Thymus (tissue), 14 donors: Measurements from ENCODE around the gene CSRNP3. TPM values are rescaled to one million over a fixed set of nuclear protein-coding genes. Genes with fewer than 3 reads are reported as not detected.
A peak's percentile ranks its signal among the peaks of the same experiment; 100 is the strongest.

Experiments used
- DNase-seq, 9 donors: peaks; one replicate each; pipeline ENCODE4 v3.0.0-alpha.2; 2013; ENCODE audit warnings: low spot score in 9 of 9, low read depth in 6 of 9, missing footprints in 1 of 9
- H3K27ac ChIP-seq, 2 donors: one replicate each; pipeline ENCODE4 v1.5.1; 2013; ENCODE audit warnings: control low read depth in 1 of 2, low read depth in 1 of 2, low read length in 1 of 2, mild to moderate bottlenecking in 1 of 2, moderate library complexity in 1 of 2
- H3K27me3 ChIP-seq, 2 donors: one replicate each; pipeline ENCODE4 v1.5.1; 2013; ENCODE audit warnings: low read length in 1 of 2; ENCODE audit not compliant: control insufficient read depth in 2 of 2, insufficient read depth in 1 of 2
- H3K36me3 ChIP-seq, 2 donors: one replicate each; pipeline ENCODE4 v1.5.1; 2013; ENCODE audit warnings: low read length in 1 of 2, mild to moderate bottlenecking in 1 of 2, moderate library complexity in 1 of 2; ENCODE audit not compliant: control insufficient read depth in 2 of 2, insufficient read depth in 2 of 2
- H3K4me1 ChIP-seq, 2 donors: one replicate each; pipeline ENCODE4 v1.5.1; 2013; ENCODE audit warnings: low read length in 2 of 2; ENCODE audit not compliant: control insufficient read depth in 2 of 2, insufficient read depth in 2 of 2
- H3K4me3 ChIP-seq, 2 donors: one replicate each; pipeline ENCODE4 v1.5.1; 2013; ENCODE audit warnings: low read length in 2 of 2, control low read depth in 1 of 2, mild to moderate bottlenecking in 1 of 2
- H3K9me3 ChIP-seq, 2 donors: one replicate each; pipeline ENCODE4 v1.5.1; 2013; ENCODE audit warnings: low read length in 1 of 2, mild to moderate bottlenecking in 1 of 2; ENCODE audit not compliant: control insufficient read depth in 2 of 2, insufficient read depth in 1 of 2
- WGBS: extraction: QIAGEN DNeasy Blood & Tissue Kit; methylation state at CpG from one replicate; pipeline ENCODE4 v1.1.7; 2013; 5-methylcytosine and 5-hydroxymethylcytosine counted together
- long read RNA-seq, 10 donors: transcript quantifications; one replicate each; lab custom pipeline, GENCODE V29; 2026
- polyA plus RNA-seq: library from polyadenylated mRNA; stranded (reverse); fragments of 200-250 nt; gene quantifications from one replicate; pipeline ENCODE4 v1.2.3, GENCODE V29; 2013
- total RNA-seq: library from RNA; stranded (reverse); fragments of 120-200 nt; gene quantifications from one replicate; pipeline ENCODE4 v1.2.4, GENCODE V29; 2013
- donor health status: healthy.

The CSRNP3 gene, protein sequence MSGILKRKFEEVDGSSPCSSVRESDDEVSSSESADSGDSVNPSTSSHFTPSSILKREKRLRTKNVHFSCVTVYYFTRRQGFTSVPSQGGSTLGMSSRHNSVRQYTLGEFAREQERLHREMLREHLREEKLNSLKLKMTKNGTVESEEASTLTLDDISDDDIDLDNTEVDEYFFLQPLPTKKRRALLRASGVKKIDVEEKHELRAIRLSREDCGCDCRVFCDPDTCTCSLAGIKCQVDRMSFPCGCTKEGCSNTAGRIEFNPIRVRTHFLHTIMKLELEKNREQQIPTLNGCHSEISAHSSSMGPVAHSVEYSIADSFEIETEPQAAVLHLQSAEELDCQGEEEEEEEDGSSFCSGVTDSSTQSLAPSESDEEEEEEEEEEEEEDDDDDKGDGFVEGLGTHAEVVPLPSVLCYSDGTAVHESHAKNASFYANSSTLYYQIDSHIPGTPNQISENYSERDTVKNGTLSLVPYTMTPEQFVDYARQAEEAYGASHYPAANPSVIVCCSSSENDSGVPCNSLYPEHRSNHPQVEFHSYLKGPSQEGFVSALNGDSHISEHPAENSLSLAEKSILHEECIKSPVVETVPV
- total RNA-seq (1.7 TPM), polyA plus RNA-seq (0.68 TPM)
- long read RNA-seq, donor 1 = 0 reads
- long read RNA-seq, donor 2 = 0 reads
- long read RNA-seq, donor 3, partial matches to known transcripts = 0 of 2 reads
- long read RNA-seq, donor 3, other reads (novel, unspliced or antisense) = 0 of 2 reads
- long read RNA-seq, donor 4 = 0 reads
- long read RNA-seq, donor 5, partial matches to known transcripts = 0 of 1 reads
- long read RNA-seq, donor 5, other reads (novel, unspliced or antisense) = 0 of 1 reads
- long read RNA-seq, donor 6, partial matches to known transcripts = 0 of 1 reads
- long read RNA-seq, donor 6, other reads (novel, unspliced or antisense) = 0 of 1 reads
- long read RNA-seq, donor 7 = 0 reads
- long read RNA-seq, donor 8 = 0 reads
- long read RNA-seq, donor 9 = 0 reads
- long read RNA-seq, donor 10, partial matches to known transcripts = 0 of 2 reads
- long read RNA-seq, donor 10, other reads (novel, unspliced or antisense) = 0 of 2 reads

DNA sequence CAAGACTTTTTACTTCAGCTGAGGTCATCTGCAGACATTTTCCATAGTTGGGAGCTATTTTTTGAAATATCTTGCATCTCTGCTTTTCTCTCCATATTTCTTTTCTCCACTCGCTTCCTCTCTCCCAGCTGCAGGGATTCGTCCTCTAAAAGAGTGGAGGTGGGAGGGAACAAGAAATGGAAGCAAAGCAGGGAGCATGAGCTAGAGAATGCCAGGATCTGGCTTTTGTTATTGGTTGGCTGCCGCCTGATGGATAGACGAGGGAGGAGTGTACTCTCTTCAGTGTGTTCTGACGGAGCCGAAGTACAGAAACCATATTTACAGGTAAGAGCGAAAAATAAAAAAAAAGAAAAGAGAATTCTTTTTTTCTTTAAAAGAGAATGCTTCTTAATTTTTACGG lies at the start of gene CSRNP3:
Gene CSRNP3 (plus strand): TSS at position 282 of the 400 bp plus-strand sequence. CDS start 125,368 bp downstream, outside the sequence.
- no peaks in the 10 kb centered on the region for H3K27me3 ChIP-seq
- peak within 1 kb of the TSS in 1 of 2 donors; percentile 28 for H3K4me3 ChIP-seq
- H3K36me3 ChIP-seq = no peaks in the 10 kb centered on the region
- WGBS = 49% methylated on average over 8 of the region's 8 CpGs
- no peak within 1 kb of the TSS for H3K27ac ChIP-seq
- no peaks in the 10 kb centered on the region for H3K9me3 ChIP-seq
- H3K4me1 ChIP-seq = no peaks in the 10 kb centered on the region
- peak in 3 of 9 donors; percentile 4 to 19 (median 8) for DNase-seq

DNA sequence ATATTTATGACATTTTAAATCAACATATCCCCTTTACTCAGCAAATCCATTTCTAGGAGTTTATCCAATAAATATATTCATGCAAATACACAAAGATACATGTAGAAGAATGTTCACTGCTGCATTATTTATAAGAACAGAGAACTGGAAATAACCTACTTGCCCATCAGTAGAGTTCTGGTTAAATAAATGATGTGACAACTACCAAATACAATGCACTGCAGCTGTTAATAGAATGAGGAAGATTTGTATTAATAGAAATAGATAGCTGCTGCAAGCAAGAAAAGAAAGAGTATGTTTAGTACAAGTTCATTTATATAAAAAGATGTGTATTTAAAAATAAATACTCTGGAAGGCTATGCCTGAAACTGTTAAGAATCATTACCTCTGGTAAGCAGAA lies 49.3 kb upstream of the CSRNP3 start:
- H3K9me3 ChIP-seq = peaks cover 0 to 11% of the 10 kb centered on the region in 2 donors
- no peak for DNase-seq
- no peak overlapping the region for H3K27ac ChIP-seq
- no peak overlapping the region for H3K4me3 ChIP-seq
- H3K36me3 ChIP-seq = no peaks in the 10 kb centered on the region
- H3K27me3 ChIP-seq = no peaks in the 10 kb centered on the region
- no peaks in the 10 kb centered on the region for H3K4me1 ChIP-seq

DNA sequence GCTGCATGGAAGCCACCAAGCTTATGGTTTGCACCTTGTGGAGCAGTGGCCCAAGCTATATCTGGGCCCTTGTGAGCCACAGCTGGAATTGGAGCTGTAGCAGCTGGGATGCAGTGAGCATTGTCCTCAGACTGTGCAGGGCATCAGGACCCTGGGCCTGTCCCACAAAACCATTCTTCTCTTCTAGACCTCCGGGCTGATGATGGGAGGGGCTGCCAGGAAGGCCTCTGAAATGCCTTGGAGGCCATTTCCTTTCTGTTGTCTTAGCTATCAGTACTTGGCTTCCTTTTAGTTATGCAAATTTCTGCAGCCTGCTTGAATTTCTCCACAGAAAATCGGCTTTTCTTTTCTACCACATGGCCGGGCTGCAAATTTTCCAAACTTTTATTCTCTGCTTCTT lies 46.4 kb upstream of the CSRNP3 start:
- 94% methylated on average over 3 of the region's 3 CpGs for WGBS
- DNase-seq = no peak
- H3K36me3 ChIP-seq = no peaks in the 10 kb centered on the region

DNA sequence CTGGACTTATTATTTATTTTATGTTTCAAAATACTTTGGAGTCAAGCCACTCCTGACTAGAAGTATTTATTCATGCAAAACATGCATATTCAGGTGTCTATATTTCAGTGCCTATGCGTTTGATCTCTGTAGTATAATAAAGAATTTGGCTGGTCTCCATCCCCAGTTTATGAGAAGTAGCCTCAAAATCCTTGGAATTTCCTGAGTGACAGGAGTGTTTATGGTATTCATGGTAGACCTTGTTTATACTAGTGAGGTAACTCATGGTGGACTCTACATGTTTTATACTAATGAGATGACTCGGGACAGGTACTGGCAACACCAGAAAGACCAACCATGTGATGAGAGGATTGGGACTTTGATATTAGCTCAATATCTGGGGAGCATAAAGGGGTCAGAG lies 43.9 kb upstream of the CSRNP3 start:
- no peaks in the 10 kb centered on the region for H3K4me1 ChIP-seq
- DNase-seq = no peak
- 97% methylated on average over 2 of the region's 2 CpGs for WGBS
- H3K36me3 ChIP-seq = no peaks in the 10 kb centered on the region
- no peaks in the 10 kb centered on the region for H3K27me3 ChIP-seq
- no peak overlapping the region for H3K4me3 ChIP-seq
- no peak overlapping the region for H3K27ac ChIP-seq
- H3K9me3 ChIP-seq = peaks cover 0 to 8% of the 10 kb centered on the region in 2 donors

More for the DNA sequence above, 46.4 kb upstream of the CSRNP3 start:
- no peak overlapping the region for H3K27ac ChIP-seq
- H3K27me3 ChIP-seq = no peaks in the 10 kb centered on the region
- H3K4me1 ChIP-seq = no peaks in the 10 kb centered on the region
- H3K4me3 ChIP-seq = no peak overlapping the region
- H3K9me3 ChIP-seq = peaks cover 0 to 8% of the 10 kb centered on the region in 2 donors

DNA sequence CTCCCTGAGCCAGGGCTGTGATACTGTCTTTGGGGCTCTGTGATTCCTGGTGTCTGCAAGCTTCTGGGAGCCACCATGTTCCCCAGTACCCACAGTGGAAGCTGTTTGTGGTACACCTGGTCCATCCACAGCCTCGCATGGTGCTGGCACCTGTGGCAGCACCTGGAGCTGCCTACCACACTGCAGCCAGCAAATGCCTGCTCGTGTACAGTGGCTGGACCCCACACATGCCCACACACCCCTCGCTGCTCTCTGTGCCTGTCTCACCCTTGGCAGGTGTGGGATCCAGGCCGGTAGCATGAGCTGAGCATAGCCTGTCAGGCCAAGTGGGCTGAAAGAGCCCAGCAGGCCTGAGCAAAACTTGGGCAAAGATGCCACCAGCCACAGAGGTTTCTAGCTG lies 41.8 kb upstream of the CSRNP3 start:
- H3K9me3 ChIP-seq = peaks cover 0 to 6% of the 10 kb centered on the region in 2 donors
- no peak for DNase-seq

DNA sequence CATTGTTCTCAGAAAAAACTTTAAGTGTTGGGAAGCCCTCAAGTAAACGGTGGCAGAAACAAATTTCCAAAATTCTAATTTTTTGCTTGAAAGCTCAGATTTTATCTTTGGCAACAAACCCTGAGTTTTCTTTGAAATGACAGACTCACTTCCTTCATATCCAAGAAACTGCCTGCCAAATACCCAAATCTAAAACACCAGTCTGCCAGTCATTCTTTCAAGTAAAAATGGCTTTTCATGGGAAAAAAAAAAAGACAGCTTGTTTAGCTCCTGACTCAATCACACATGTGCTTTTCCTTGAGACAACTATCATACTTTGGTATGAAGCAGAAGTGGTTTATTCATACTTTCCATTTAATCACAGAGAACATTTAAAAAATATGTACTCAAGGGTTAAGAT lies 40.6 kb upstream of the CSRNP3 start:
- no peaks in the 10 kb centered on the region for H3K36me3 ChIP-seq
- H3K4me1 ChIP-seq = no peaks in the 10 kb centered on the region
- no peaks in the 10 kb centered on the region for H3K27me3 ChIP-seq
- H3K9me3 ChIP-seq = no peaks in the 10 kb centered on the region
- no peak overlapping the region for H3K4me3 ChIP-seq
- no peak for DNase-seq
- WGBS = 40% methylated on average over 1 of the region's 1 CpG
- H3K27ac ChIP-seq = no peak overlapping the region

More for the DNA sequence above, 41.8 kb upstream of the CSRNP3 start:
- Histone ChIP-seq H3K4me3 (no peak overlapping the region), H3K27me3 (no peaks in the 10 kb centered on the region), H3K4me1 (no peaks in the 10 kb centered on the region), H3K36me3 (no peaks in the 10 kb centered on the region), H3K27ac (no peak overlapping the region)
- WGBS = 92% methylated on average over 4 of the region's 4 CpGs

DNA sequence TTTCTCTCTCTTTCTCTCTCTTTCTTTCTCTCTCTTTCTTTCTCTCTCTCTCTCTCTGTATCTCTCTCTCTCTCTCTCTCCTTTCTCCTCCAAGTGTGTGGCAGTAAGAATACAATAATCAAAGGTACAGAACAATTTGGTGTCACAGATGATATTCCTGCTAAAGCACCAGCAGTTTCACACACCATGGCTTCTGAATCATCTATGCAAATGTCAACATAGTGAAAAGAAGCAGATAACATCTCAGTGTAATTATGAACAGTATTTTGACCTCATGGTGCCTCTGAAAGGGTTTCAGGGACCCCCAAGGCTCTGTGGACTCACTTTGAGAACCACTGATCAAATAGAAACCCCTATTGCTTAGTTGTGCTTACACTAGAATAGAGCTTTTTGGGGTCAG lies 38.5 kb upstream of the CSRNP3 start:
- no peaks in the 10 kb centered on the region for H3K27me3 ChIP-seq
- no peaks in the 10 kb centered on the region for H3K4me1 ChIP-seq
- H3K9me3 ChIP-seq = no peaks in the 10 kb centered on the region
- H3K4me3 ChIP-seq = no peak overlapping the region
- H3K27ac ChIP-seq = no peak overlapping the region
- no peak for DNase-seq
- H3K36me3 ChIP-seq = no peaks in the 10 kb centered on the region

DNA sequence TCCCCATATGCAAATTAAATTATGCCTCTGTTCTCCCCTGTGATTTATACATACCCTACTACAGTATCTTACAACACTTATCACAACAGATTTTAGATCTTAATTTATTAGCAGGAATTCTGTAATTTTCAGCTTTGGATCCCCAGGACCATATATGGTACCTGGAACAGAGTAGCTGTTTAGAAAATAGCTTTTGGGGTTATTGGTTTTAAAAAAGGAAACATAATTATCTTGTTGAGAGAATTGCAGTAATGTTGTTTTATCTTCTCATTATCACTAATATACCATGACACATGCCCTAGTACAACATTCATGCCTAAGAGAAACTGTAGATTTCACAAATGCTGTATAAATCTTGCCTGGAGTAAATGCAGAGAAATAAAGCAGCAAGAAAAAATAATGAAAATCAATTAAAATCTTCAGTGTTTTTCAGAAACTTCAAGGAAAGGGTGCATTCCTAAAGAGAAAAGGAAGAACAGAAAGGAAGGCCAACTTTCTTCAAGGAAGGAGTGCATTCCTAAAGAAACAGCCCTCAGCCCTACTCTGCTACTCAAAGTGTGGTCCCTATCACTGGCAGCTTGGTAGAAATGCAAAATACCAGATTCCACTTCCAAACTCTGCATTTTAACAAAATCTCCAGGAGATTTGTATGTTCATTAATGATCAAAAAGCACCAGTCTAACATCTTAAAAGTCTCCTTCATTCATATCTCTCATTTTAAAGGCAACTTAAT lies 37.1 kb upstream of the CSRNP3 start:
- Histone ChIP-seq H3K9me3 (no peaks in the 10 kb centered on the region), H3K4me1 (no peaks in the 10 kb centered on the region), H3K4me3 (no peak overlapping the region), H3K36me3 (no peaks in the 10 kb centered on the region), H3K27me3 (no peaks in the 10 kb centered on the region), H3K27ac (no peak overlapping the region)
- DNase-seq = no peak
